ENCODE measurements around the gene PLD2. TPM values are rescaled to one million over a fixed set of nuclear protein-coding genes. Genes with fewer than 3 reads are reported as not detected.

The PLD2 gene
- total and polyA plus RNA-seq, 10 of the 15 experiments (the other 5 are each of a cell fraction or from before 2014, with no cell fraction given) = 0.71 to 16.5 (median 7.0) TPM

- intact Hi-C loops (cut with micrococcal nuclease; ENCODE audit: unreplicated experiment) (no loop called here), in situ Hi-C loops (cut with MboI) (no loop called here)
- no peaks in the 10 kb centered on the region for H3K9me3 ChIP-seq (replicated peaks; ENCODE audit: control insufficient read depth, insufficient read depth, low read length)
- H2AFZ ChIP-seq (ENCODE audit: control insufficient read depth, low read depth, low read length) = peak overlapping the region; percentile 95
- H3K79me2 ChIP-seq (ENCODE audit: control insufficient read depth, insufficient read depth, low read length) = peaks cover 11% of the 10 kb centered on the region
- H3K36me3 ChIP-seq (ENCODE audit: control insufficient read depth in 2 of 2, insufficient read depth in 2 of 2, low read length in 1 of 2) = peaks cover 2 to 13% of the 10 kb centered on the region in 2 experiments; a peak in 3 of 4 replicates
- FAIRE-seq (no peak), ATAC-seq (no peak), DNase-seq (ENCODE audit: low read depth, low spot score) (no peak)
- no peak overlapping the region for H3K9ac ChIP-seq (ENCODE audit: control insufficient read depth, insufficient read depth, low read length)
- peak overlapping the region; percentile 54 for H3K4me2 ChIP-seq (ENCODE audit: control insufficient read depth, insufficient read depth)
- TF ChIP-seq RAD21 (IDR thresholded peaks at IDR 0.05; ENCODE audit: insufficient read depth, low read depth, low read length) = no peak
- TF ChIP-seq HCFC1 (IDR thresholded peaks at IDR 0.05; ENCODE audit: low read length) = no peak
- TF ChIP-seq ZBTB40 (IDR thresholded peaks at IDR 0.05; ENCODE audit: borderline replicate concordance) = no peak
- no peak for TF ChIP-seq RBBP5 (conservative IDR thresholded peaks at IDR 0.05)
- TF ChIP-seq TCF7 (IDR thresholded peaks at IDR 0.05; ENCODE audit: borderline replicate concordance) = no peak
- no peak for TF ChIP-seq CBX5 (IDR thresholded peaks at IDR 0.05; ENCODE audit: low read depth)
- no peak for TF ChIP-seq ATF3 (IDR thresholded peaks at IDR 0.05; ENCODE audit: borderline replicate concordance, extremely low read depth, low read depth, low read length)
- no peak for TF ChIP-seq CREM (IDR thresholded peaks at IDR 0.05; ENCODE audit: low read depth)
- no peak for TF ChIP-seq ZNF592 (IDR thresholded peaks at IDR 0.05)
- H3K4me1 ChIP-seq (ENCODE audit: control insufficient read depth, insufficient read depth, low read length) = peaks cover 13% of the 10 kb centered on the region
- RAD21 ChIA-PET (ENCODE audit: unreplicated experiment) = no interaction called here
- WGBS (ENCODE audit: insufficient coverage, insufficient replicate concordance, low lambda C conversion rate, missing lambda C conversion rate) = 100% methylated on average over 1 of the region's 1 CpG
- no peak overlapping the region for H3K4me3 ChIP-seq
- SMC1A ChIA-PET (ENCODE audit: uncharacterized antibody, unreplicated experiment) = no interaction called here
- no peak overlapping the region for H3K27ac ChIP-seq (ENCODE audit: control insufficient read depth, insufficient read depth)
- CTCF ChIA-PET = no interaction called here
- no TSS peak for BruUV-seq (replicated peaks)
- POLR2A ChIA-PET = no interaction called here
- no peaks in the 10 kb centered on the region for H3K27me3 ChIP-seq (replicated peaks in 1 of 2; ENCODE audit: control insufficient read depth in 2 of 2, insufficient read depth in 2 of 2, low read length in 1 of 2)
- H4K20me1 ChIP-seq (ENCODE audit: control insufficient read depth, insufficient read depth) = no peaks in the 10 kb centered on the region
Observed at GRCh38 chr17:4795168-4795567, 11.8 kb upstream of the PLD2 start.
